NCI-H2171 treated with DMSO at 0.1 percent for 48 hours (cell line): ENCODE results near the gene FN1.

Source experiments
- DNase-seq: peaks from one replicate; lab custom pipeline; 2025; lab: John Stamatoyannopoulos, UW

Gene FN1

DNA sequence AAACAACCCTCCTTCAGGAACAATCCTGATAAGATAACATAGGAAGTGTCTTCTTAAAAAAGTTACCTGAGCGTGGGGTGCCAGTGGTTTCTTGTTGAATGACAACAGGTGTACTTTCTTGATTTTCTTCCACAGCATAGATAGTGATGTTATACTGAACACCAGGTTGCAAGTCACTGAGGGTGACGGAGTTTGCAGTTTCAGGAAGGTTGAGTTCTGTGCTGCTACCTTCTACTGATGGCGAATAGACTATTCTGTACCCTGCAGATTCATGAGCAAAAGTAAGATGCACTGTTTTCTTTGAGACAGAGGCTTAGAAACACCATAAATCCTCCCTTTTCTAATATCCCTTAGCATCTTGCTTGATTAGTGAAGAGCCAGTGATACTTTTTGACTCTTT lies 28.8 kb downstream of the FN1 start:
- DNase-seq, result no peak

DNA sequence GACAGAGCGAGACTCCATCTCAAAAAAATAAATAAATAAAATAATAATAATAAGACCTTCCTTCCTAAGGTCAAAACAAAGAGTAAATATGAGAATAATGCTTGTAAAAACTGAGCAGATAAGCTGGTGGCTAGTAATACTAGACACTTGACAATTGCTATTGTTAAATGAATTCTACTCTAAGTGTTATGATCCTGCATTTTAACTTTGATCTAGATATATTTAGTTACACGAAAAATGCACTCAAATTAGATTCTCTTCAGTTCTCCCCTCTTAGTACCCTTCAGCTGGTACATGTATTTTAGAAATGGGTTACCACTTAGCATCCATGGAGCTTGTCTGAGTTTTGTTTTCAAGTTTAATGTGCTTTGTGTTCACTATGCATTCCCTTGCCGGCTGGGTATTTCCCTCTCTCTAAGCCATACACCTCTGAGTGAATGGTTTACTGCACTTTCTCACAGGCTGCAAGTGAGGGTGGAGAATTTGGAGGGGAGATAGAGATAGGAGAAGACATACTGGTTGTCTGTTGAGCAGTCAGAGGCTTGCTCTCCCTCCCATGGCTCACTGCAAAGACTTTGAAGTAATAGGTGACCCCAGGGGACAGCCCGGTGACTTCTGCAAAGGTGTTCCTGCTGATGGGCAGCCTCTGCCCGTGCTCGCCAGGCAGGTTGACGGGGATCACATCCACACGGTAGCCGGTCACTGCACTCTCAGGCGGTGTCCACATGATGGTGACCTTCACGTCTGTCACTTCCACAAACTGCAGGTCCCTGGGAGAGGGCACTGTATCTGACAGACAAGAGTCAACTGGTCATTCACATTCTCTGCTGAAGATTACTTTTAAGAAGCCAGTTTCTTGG lies 29.9 kb downstream of the FN1 start:
- DNase-seq, result no peak

DNA sequence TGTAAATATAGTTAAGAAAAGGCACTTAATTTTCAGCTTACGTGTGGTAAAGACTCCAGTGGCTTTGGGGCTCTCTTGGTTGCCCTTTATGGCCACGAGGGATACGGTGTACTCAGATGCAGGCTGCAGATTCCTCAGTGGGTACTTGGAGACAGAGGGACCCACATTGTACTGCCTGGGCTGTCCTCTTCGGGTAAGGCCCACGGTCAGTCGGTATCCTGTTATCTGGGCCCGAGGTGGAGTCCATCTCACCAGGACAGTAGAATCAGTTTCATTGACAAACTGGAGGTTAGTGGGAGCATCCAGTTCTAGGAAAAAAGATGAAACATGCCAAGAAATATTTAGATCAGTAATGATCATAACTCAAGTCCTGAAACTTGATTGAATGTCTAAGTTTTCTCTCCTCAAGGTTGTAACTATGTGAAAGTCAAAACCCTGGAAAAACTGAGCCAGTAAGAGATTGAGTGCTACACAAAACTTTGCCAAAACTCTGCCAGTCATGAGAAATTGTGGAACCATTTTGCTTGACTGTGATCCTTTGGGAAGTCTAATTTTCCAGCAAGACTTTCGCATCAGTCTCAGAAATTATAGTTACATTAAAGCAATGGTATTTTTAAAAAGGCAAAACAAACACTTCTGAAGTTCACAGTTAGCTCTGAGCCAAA lies 31.4 kb downstream of the FN1 start:
- no peak for DNase-seq

DNA sequence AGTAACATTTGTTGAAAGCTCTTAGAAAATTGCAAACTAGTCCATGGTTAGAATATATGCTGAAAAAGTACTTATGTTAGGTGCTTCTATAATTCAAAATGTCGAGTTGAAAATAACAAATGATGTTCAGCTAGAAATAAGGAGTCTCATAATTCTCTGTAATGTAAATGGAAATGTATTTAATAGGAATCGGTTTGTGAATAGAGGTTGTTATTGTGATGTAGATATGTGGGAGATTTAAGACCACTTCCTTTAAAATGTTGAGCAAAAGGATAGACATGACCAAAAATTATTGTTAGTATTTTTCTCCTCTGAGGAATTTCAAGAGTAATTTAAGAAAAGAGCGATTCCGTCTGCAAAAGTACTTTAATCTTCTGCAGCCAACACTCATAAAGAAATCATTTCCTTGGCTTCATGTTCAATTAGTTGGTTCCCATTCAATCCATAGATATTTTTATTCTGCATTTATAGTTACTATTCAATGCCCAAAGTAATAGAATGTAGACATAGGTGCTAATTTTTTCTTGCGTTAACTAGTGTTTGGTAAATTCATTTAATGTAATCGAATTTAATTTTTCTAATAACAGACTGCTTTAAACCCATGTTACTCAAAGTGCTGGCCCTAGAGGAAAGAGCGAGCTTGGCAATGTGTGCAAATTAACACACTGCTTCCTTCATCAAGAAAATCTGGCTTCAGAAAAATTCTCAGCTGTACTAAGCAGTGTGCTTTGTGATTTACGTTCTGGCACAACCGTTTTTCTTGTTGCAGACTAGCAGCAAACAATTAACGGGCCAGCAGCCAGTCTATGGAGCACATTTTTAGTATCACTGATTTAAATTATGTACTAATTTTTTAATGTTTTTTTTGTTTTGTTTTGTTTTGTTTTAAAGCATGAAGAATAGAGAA lies 32.2 kb downstream of the FN1 start:
- DNase-seq, result no peak

DNA sequence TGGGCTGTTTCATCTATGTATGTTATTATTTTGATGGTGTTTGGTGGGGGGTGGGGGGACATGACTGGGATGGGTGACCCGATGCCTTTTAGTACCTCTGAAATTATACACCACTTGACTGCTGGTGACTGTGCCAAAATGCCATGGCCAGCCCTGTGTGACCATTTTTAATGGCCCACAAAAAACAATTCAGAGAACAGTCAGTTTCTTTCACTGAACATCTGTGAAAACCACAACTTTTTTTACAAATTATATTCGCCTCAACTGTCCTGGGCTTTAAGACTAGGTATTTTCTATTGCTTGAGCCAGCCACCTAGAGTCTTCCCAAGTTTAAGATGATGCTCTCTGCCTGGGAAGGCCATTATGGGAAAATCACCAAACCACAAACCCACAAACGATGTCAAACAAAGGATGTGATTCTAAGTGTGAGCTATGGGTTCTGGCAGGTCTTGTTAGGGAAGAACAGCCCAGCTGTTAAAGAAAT lies 33.9 kb downstream of the FN1 start:
- peak; percentile 64 for DNase-seq

DNA sequence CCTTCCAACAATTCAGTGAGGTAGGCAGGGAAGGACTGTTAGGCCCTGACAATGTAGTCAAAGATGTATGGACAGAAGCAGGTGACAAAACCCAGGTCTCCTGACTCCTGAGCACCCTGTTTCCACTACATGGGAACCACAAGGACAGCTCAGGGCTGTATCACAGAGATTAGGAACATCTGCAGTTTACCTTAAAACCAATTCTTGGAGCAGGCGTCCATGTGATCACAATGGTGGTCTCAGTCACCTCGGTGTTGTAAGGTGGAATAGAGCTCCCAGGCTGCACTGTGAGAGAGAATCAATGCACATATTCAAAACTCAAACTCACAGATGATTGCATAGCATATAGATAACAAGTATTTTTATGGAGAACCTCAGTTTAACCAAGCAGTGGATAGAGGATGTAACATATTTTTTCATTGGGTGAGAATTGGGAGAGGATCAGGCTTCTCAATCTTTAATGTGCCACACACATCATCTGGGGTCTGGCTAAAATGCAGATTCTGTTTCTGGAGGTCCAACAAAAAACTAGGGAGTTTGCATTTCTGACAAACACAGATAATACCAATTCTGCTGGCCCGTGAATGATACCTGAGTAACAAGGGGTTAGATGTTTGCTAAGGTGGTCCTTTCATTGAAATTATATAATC lies 36.7 kb downstream of the FN1 start:
- DNase-seq, result no peak

DNA sequence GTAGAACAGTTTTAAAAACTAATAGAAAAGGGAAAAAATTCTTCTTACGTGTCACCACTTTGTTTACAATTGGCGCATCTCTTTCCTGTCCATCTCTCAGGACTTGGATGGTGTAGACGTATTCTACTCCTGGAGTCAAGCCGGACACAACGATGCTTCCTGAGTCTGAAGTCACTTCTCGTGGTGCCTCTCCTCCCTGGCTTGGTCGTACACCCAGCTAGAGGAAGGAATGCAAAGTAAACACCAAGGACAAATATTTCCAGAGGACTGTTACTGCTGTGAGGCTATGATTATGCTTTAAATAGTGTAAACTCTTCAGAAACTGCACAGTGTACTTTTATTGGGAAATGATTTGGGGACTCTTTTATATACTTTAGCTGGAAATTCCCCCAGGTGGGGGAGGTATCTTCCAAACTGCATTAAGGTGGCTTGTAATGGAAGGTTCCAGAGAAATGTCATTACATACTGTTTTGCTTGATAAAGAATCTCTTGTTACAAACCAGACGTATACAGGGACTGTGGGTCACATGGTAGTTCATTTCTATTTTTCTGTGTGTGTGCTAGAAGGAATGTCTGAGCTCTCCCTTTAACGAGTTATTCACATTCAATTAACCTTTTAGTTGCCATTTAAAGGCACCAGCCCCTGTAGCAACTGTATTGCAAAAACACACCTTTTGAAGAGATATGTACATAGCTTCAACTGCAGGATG lies 38.1 kb downstream of the FN1 start:
- no peak for DNase-seq

DNA sequence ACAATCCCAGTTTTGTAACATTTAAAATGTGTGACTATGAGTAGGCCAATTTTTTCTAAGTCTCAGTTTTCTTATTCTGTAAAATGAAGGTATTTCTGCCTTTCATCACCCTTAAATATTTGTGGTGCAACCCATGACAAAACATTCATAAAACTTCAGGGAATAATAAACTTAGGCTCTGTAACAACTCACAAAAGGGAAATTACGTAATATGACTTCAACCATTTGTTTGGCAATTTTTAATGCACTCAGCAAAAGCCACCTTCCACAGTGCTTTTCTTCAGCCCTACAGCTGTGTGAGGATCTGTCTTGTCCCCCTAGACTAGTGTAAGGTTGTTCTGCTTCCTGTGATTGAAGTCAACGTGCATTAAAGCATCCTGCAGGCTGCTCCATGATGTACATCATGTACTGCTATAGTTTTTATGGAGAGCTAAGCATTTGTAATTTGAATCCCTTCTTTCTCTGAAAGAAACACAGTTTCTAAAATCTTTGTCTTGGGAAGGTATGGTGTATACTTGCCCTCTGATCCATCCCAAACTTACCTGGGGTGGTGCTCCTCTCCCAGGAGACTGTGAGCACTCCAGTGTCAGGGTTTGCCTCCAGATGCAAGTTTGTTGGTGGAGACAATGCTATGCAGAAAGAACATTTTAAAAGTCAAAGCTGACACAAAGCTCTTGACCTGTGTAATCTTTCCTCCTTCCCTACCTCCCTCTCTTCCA lies 39.1 kb downstream of the FN1 start:
- no peak for DNase-seq

DNA sequence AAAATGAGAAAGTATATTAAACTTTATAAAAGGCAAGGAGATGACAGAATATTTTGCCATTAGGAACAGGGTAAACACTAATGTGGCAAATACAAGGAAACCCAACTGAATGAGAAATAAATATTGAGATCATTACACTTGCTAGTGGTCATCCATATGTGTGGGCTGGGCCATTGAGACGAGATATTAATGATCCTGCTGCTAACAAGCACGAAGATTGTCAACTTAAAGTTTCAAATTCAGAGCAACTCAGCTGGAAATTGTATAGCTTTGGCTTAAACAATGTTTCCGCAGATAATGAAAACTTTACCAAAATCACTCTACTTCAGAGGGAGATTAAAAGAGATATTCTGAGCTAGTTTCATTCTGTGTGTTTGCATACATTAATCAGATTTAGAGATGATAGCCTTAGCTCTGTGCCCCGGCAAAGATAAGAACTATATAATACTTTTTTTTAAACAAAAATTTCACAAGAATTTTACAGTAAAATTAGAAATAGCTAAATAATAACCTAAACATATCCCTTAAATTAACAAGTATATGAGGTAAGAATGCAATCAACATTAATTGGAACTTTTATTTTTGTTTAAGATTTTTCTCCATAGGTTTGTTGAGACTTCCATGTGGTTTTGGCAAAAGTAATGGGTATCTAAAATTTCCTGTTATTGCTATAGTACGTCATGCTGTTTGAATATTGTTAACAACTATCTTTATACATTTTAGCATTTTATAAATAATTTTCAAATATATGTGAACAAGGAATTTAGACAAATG lies 40.0 kb downstream of the FN1 start:
- DNase-seq, result no peak

DNA sequence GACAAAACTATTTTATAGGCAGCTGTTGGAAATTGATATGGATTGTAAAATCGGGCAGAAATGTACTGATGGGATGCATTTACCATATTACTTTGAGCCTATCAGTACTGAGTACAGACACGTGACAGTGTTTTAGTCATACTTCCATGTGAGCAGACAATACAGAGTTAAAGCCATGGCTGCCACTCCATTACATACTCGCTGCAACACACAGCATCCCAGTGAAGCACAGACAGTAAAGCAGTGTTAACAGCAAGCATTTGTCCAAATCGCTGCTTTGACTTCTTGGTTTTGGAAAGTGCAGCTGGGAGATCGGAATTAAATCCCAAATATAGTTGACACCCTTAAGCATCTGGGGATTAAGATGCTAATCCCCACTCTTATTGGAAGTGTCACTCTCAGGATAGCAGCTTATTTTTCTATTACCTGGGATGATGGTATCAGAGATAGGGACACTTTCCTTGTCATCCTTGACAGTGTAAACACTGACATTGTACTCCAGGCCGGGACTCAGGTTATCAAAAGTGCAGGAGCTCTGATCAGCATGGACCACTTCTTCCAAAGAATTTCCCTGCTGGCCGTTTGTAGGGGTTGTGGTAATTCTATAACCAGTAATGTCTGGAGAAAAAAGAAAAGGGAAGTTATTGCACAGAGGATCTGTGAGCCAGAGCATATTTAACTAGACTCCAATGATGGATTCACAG lies 41.6 kb downstream of the FN1 start:
- no peak for DNase-seq

DNA sequence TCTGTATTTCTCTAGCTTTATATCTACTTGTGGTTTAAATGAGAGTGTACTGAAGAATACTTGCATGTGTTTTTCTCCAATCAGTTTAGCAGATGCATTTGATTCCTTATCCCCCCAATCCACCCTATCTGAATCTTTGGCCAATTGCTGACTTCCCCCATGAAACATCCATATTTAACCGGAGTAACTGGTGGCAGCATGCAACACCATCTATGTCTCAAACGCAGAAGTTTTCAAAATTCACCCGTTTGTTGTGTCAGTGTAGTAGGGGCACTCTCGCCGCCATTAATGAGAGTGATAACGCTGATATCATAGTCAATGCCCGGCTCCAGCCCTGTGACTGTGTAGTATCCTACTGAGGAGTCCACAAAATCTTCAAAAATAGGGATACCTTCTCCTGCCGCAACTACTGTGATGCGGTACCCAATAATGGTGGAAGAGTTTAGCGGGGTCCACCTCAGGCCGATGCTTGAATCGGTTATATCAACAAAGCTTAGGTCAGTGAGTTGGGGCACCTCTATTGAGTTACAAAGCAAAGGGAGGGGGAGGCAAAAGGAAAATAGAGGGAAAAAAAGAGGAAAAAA lies 43.1 kb downstream of the FN1 start:
- DNase-seq, result no peak

DNA sequence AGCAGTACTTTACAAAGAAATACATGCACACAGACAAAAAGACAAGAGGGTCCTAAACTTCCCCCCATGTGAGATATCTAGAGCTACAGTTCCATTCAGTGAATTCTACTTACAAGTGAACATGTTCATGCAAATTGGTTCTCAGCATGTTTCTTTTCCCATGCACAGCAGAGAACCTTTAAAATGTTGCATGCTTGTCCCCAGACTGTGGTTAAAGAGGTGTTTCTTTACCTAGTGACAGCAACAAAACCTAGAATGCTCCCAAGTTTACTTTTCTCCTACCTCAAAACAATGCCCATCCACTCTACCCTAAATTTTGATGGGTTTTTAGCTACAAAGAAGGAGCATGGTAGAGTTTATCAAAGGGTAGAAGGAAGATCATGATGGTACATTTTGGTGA lies 43.7 kb downstream of the FN1 start:
- no peak for DNase-seq

DNA sequence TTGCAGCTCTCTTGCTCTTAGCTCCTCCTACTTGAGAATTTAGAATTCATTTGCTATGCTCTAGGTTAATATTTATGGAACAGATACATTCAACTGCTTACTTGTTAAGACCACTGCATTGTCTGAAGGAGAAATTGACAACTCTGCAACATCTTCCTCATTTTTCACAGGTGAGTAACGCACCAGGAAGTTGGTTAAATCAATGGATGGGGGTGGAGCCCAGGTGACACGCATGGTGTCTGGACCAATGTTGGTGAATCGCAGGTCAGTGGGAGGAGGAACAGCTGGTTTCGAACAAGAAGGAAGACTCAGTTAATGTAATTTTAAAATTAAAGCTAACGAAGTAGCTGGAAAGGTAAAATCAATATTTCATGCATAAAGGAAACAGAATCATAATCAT lies 44.3 kb downstream of the FN1 start:
- no peak for DNase-seq

DNA sequence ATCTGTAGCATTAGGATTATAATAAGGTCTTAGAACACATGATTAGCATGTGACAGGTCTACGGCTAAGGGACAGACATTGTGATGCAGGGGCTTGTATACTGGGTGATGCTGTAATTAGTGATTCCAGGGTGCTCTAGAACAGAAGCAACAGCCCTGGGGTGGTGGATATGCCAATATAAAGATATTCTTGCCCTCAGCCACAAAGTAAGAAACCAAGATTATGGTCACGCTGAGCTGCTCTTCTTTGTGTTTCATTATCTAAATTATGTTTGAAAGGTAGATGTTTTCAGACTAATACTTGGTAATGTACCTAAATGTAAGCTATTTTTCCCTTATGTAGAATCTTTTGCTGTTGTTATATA lies 45.3 kb downstream of the FN1 start:
- DNase-seq, result no peak

DNA sequence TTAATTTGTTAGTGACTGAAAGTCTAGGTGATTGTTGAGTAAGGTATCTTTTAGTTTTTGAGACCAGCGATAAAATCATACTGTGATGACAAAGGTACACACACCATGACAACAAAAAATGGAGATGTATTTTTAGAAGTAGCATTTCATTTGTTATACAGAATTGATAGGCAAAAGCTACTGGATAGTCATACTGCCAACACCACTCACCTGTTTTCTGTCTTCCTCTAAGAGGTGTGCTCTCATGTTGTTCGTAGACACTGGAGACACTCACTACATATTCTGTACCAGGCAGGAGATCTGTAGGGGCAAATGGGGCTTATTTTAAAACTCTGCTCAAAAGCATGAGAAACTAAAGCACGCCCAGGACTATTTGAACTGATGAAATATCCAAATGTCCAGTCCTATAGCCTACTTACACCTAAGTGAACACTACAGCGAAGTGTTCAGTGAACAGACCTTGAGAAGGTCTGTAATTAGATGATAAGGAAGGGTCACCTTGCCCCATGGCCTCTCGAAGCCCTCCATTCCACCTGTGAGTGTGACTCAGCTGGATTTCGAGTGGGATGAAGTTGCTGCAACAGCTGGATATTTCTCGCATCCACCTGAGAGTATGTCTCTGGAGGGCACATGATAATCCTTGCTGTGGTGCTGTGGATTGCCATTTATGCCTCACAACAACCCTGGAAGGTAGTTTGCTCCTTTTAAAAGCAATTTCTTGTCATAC lies 47.7 kb downstream of the FN1 start:
- DNase-seq, result no peak

DNA sequence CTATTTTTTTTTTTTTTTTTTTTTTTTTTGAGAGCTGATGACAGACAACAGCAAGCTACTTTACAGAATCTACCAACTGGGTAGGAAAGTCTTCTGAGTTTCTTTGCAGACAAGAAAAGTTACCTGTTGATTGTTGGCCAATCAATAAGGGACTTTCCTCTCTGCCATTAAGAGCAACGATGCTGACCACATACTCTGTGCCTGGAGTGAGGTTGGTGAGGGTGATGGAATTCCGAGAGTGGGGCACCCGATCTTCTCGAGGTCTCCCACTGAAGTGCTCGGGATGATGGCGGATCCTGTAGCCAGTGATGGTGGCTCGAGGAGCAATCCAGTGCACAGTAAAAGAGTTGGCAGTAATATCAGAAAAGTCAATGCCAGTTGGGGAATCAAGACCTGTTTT lies 49.3 kb downstream of the FN1 start:
- no peak for DNase-seq

DNA sequence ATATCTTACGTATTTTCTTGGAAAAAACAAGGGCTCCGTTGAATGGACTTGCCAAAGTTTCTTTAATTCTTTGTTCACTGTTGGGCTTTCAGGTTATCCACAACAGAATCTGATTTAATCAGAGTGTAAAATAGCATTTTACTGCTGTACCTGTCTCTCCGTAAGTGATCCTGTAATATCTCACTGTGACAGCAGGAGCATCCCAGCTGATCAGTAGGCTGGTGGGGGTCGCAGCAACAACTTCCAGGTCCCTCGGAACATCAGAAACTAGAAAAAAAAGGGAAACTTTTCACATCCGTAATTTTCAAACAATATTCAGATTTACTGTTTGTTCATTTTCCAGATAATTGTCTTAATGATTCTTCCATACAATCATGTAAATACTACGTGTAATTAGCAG lies 51.2 kb downstream of the FN1 start:
- no peak for DNase-seq

DNA sequence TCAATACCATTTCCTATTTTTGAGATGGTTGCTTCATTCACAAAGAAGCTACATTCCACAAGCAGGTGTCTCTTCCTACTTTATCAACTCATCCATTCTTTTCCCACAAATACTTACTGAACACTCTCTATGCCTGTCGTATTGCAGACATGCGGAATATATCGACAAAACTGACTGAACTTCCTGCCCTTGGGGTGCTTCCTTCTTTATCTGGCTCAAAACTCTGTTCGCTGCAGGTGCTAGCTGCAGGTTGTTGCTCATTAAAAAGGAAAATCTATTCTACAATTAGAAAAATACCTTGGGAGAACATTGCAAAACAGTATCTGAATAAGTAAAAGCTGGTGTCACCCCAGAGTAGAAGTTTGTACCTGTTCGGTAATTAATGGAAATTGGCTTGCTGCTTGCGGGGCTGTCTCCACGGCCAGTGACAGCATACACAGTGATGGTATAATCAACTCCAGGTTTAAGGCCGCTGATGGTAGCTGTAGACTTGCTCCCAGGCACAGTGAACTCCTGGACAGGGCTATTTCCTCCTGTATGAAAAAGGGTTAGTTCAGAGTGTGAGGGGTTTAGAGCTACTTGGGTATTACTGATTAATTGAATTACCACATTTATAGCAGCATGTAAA lies 52.1 kb downstream of the FN1 start:
- DNase-seq, result no peak
